ENCODE measurements around the gene CACNG7. TPM values are rescaled to one million over a fixed set of nuclear protein-coding genes. Genes with fewer than 3 reads are reported as not detected.

CACNG7 gene
- total and polyA plus RNA-seq, 3 donors from 2014 or later: 0.39 to 0.81 (median 0.53) TPM

DNA sequence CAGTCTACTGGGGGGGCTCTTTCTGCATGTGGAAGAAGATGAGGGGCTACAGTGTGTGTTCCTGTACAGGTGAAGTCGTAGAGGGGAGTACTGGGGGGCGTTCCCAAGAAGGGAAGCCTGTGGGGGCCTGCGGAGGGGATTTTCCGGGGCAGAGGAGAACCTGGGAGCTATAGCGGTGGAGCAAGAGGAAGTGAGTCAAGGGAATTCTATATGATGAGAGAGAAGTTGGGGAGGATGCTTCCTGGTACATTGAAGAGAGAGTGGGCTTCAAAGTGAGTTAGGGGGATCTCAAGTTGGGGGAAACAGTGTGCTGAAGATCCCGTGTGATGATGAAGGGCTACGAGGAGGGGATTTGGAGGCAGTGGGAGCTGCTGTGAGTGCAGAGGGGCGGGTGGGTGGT, 51.8 kb downstream of the CACNG7 start:
- intact Hi-C loops (cut with DNase I; ENCODE audit: low total_unique reads): no loop called here
- no peaks in the 10 kb centered on the region for H3K9me3 ChIP-seq
- no peak overlapping the region for H3K27ac ChIP-seq
- no peaks in the 10 kb centered on the region for H3K4me1 ChIP-seq
- TF ChIP-seq, protein P1, sequence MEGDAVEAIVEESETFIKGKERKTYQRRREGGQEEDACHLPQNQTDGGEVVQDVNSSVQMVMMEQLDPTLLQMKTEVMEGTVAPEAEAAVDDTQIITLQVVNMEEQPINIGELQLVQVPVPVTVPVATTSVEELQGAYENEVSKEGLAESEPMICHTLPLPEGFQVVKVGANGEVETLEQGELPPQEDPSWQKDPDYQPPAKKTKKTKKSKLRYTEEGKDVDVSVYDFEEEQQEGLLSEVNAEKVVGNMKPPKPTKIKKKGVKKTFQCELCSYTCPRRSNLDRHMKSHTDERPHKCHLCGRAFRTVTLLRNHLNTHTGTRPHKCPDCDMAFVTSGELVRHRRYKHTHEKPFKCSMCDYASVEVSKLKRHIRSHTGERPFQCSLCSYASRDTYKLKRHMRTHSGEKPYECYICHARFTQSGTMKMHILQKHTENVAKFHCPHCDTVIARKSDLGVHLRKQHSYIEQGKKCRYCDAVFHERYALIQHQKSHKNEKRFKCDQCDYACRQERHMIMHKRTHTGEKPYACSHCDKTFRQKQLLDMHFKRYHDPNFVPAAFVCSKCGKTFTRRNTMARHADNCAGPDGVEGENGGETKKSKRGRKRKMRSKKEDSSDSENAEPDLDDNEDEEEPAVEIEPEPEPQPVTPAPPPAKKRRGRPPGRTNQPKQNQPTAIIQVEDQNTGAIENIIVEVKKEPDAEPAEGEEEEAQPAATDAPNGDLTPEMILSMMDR (IDR thresholded peaks at IDR 0.05): no peak
- no peak for TF ChIP-seq POLR2A (IDR thresholded peaks at IDR 0.05)
- no peak for DNase-seq
- 3 to 5% methylated on average over 8 of the region's 8 CpGs for WGBS, 2 donors
- no peak overlapping the region for H3K4me3 ChIP-seq
- no peaks in the 10 kb centered on the region for H3K27me3 ChIP-seq
- H3K36me3 ChIP-seq (ENCODE audit: low read depth, missing control alignments): no peaks in the 10 kb centered on the region

DNA sequence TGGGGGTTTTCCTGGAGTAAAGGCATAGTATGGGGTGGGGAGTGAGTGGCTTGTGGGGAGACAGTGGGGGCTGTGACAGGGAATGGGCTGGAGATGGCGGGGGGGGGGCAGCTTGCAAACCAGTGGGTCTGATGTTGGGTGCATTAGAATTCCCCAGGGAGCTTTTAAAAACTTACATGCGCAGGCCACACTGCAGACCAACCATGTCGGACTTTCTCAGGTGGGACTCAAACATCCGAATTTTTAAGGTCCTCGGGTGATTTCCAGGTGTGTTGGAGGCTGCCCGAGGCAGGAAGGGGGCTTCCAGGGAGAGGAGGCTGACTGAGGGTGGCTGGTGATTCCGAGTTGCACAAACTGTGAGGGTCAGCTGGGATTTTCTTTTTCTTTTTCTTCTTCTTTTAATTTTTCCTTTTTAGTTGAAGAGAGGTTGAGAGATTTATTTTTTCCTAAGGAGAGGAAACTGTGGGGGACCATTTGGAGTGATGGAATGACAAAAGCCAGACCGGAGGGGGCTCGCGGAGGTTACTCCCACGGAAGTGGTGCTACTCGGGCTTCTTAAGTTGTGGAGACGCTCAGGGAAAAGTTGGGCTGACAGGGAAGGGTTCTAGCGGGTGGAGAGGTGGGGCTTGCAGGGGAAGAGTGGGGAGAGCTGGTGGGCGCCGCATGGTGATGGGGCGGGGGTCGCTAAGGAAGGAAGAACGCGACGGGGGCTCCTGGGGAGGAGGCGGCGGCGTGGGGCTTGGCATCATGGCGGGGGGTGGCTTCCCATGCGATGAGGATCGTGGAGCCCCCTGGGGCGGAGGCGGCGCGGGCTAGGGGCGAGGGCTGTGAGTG, 52.7 kb downstream of the CACNG7 start:
- H3K27me3 ChIP-seq: no peaks in the 10 kb centered on the region
- no peaks in the 10 kb centered on the region for H3K36me3 ChIP-seq (ENCODE audit: low read depth, missing control alignments)
- 0 to 3% methylated on average over 32 of the region's 32 CpGs for WGBS, 2 donors
- DNase-seq: no peak
- no peaks in the 10 kb centered on the region for H3K4me1 ChIP-seq
- intact Hi-C loops (cut with DNase I; ENCODE audit: low total_unique reads): no loop called here
- H3K4me3 ChIP-seq: no peak overlapping the region
- TF ChIP-seq, protein P1 (IDR thresholded peaks at IDR 0.05): no peak
- H3K9me3 ChIP-seq: no peaks in the 10 kb centered on the region
- H3K27ac ChIP-seq: no peak overlapping the region

DNA sequence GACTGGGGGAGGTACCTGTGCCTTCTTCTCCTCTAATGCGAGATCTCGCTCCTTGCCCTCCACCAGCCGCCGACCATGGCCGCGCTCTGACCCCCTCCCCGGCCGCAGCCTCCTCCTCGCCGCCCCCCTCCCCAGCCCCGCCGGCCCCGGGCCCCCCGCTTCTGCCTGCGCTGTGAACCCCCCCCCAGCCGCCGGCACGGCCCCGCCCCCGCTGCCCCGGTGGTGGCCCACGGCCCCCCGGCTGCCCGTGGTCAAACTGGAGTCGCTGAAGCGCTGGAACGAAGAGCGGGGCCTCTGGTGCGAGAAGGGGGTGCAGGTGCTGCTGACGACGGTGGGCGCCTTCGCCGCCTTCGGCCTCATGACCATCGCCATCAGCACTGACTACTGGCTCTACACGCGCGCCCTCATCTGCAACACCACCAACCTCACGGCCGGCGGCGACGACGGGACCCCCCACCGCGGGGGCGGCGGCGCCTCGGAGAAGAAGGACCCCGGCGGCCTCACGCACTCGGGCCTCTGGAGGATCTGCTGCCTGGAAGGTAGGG, 53.9 kb downstream of the CACNG7 start, which contains the start of gene CACNG8:
Gene CACNG8 (plus strand): TSS at position 51 of the 545 bp plus-strand sequence.
- Histone ChIP-seq H3K36me3 (ENCODE audit: low read depth, missing control alignments) (no peaks in the 10 kb centered on the region), H3K4me3 (no peak within 1 kb of the TSS), H3K4me1 (no peaks in the 10 kb centered on the region), H3K27ac (no peak within 1 kb of the TSS), H3K9me3 (no peaks in the 10 kb centered on the region), H3K27me3 (no peaks in the 10 kb centered on the region)
- TF ChIP-seq POLR2A (IDR thresholded peaks at IDR 0.05): no peak
- intact Hi-C loops (cut with DNase I; ENCODE audit: low total_unique reads): no loop called here
- WGBS, 2 donors: 2 to 3% methylated on average over 7 to 10 of the region's 55 CpGs
- no peak for DNase-seq

DNA sequence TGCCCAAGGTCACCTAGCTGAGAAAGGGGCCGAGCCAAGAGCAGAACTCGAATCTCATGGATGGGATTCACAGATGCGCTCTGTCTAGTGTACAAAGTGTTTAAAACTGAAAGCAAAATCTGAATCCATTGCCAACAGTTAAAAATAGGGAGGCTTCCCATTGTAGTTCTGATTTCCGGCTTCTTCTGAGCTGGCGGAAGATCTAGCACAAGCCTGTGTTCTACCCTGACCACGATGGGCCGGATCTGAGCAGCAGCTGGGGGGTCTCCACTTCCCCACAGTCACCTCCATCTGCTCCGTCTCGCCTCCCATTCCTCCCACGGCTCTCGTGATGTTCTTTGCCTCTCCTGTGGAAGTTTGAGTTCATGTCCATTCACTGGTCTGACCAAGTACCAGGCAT, 56.0 kb downstream of the CACNG7 start:
- H3K27me3 ChIP-seq: no peaks in the 10 kb centered on the region
- TF ChIP-seq POLR2A (IDR thresholded peaks at IDR 0.05): no peak
- TF ChIP-seq, protein P1 (IDR thresholded peaks at IDR 0.05): no peak

DNA sequence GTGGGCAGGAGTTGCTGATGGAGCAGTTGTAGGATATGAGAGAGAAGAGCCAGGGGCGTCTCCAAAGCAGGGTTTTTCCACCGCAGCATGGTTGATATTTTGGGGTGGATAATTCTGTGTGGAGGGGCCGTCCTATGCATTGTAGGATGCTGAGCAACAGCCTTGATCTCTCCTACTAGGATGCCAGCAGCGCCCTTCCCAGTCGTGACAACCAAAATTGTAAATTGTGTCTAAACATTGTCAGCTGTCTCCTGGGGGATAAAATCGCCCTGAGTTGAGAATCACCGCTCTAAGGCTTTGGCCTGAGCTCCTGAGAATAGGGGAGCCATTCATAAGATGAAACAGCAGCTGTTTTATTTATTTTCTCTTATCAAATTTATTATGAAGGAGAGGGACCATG, 57.9 kb downstream of the CACNG7 start:
- H3K9me3 ChIP-seq: no peaks in the 10 kb centered on the region
- H3K27ac ChIP-seq: no peak overlapping the region
- no peak for DNase-seq
- intact Hi-C loops (cut with DNase I; ENCODE audit: low total_unique reads): no loop called here
- H3K4me1 ChIP-seq: no peaks in the 10 kb centered on the region
- no peak overlapping the region for H3K4me3 ChIP-seq
- WGBS, 2 donors: 58 to 71% methylated on average over 7 of the region's 7 CpGs
- H3K36me3 ChIP-seq (ENCODE audit: low read depth, missing control alignments): no peaks in the 10 kb centered on the region
- TF ChIP-seq, protein P1 (IDR thresholded peaks at IDR 0.05): no peak
- no peak for TF ChIP-seq POLR2A (IDR thresholded peaks at IDR 0.05)
- H3K27me3 ChIP-seq: no peaks in the 10 kb centered on the region

More for the DNA sequence above, 56.0 kb downstream of the CACNG7 start:
- 47 to 62% methylated on average over 11 of the region's 11 CpGs for WGBS, 2 donors
- DNase-seq: no peak
- intact Hi-C loops (cut with DNase I; ENCODE audit: low total_unique reads): no loop called here
- no peak overlapping the region for H3K4me3 ChIP-seq
- H3K36me3 ChIP-seq (ENCODE audit: low read depth, missing control alignments): no peaks in the 10 kb centered on the region
- H3K27ac ChIP-seq: no peak overlapping the region
- H3K9me3 ChIP-seq: no peaks in the 10 kb centered on the region
- no peaks in the 10 kb centered on the region for H3K4me1 ChIP-seq

Measured in testis (tissue), 3 donors.